ENCODE results near the gene PIP4K2B. TPM values are rescaled to one million over a fixed set of nuclear protein-coding genes. Genes with fewer than 3 reads are reported as not detected.

Gene PIP4K2B
- total and polyA plus RNA-seq, 2 of the 8 experiments (the other 6 are each of a cell fraction or from before 2014, with no cell fraction given) = 21.5 to 57.8 TPM

DNA sequence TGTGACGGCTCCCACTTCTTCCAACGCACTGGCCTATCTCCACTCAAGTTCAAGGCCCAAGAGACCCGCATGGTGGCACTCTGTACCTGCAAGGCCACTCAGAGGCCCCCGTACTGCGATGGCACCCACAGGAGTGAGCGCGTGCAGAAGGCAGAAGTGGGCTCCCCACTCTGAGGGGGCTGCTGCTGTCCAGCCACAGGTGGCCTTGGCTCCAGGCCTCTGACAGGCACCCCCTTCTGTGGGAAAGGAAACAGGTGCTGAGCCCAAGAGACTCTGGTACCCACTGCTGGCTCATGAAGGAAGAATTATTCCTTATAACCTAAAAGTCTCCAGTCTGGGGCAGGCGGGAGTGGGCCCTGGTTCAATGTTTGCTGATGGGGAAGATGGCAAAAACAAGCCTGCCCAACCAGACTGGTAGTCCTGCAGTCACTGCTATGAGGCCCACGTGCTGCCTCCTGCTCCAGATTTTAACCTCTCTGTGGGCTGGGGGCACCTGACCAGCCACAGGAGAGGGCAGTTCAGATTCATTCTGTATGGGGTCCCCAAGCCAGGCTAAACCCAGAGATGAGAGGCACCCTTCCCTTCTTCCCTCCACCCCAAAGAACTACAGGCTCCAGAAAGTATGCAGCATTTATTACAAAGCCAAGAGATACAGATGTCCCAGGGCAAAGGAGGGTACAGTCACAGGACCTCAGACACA is 65.9 kb downstream of the PIP4K2B start:
- TF ChIP-seq CHD2 (IDR thresholded peaks at IDR 0.05; ENCODE audit: low read length) = no peak
- peak in 1 of 2 experiments; percentile 7; a peak in 1 of 3 replicates for TF ChIP-seq POLR2A (IDR thresholded peaks at IDR 0.05; ENCODE audit: control extremely low read depth in 1 of 2, low read depth in 2 of 2, low read length in 2 of 2)
- Histone ChIP-seq H3K4ac (replicated peaks; ENCODE audit: insufficient read length, low read depth, low read length) (no peak overlapping the region), H2BK15ac (ENCODE audit: low read length) (no peak overlapping the region), H2BK20ac (ENCODE audit: low read length) (no peak overlapping the region), H3K56ac (replicated peaks; ENCODE audit: insufficient read length, low read depth, low read length) (no peak overlapping the region), H3K79me1 (ENCODE audit: low read depth, low read length) (no peaks in the 10 kb centered on the region), H3K36me3 (ENCODE audit: control insufficient read depth in 2 of 4, insufficient read depth in 4 of 4, low read length in 3 of 4) (peaks cover under 1 to 14% (median 9%) of the 10 kb centered on the region in 4 experiments; a peak in 7 of 8 replicates), H3K4me3 (ENCODE audit: extremely low read depth in 1 of 4, insufficient read depth in 2 of 4, low read depth in 3 of 4, low read length in 4 of 4) (no peak overlapping the region), H3K14ac (ENCODE audit: insufficient read length) (no peak overlapping the region), H3K4me1 (replicated peaks in 1 of 4; ENCODE audit: control insufficient read depth in 3 of 4, insufficient read depth in 4 of 4, low read length in 3 of 4) (peaks cover 0 to 14% (median 6%) of the 10 kb centered on the region in 4 experiments; a peak in 5 of 7 replicates), H4K8ac (ENCODE audit: extremely low read depth, insufficient read depth, low read length) (no peak overlapping the region; the same call in 1 of the 2 replicates), H2AK5ac (ENCODE audit: low read depth, low read length) (no peak overlapping the region), H3K9ac (replicated peaks in 1 of 4; ENCODE audit: extremely low read depth in 1 of 4, low read depth in 3 of 4, low read length in 3 of 4) (no peak overlapping the region), H3K23me2 (ENCODE audit: low read depth, low read length) (peaks cover 9% of the 10 kb centered on the region; the same call in 1 of the 2 replicates), H4K91ac (replicated peaks; ENCODE audit: insufficient read length, low read length) (no peak overlapping the region), H3K9me3 (ENCODE audit: insufficient read depth in 2 of 2, low read depth in 1 of 2, low read length in 1 of 2) (no peaks in the 10 kb centered on the region), H3K18ac (ENCODE audit: extremely low read depth, low read length) (no peak overlapping the region), H3K27ac (ENCODE audit: low read depth, low read length) (no peak overlapping the region), H3K23ac (ENCODE audit: insufficient read length) (no peak overlapping the region), H3K79me2 (ENCODE audit: control insufficient read depth in 1 of 2, insufficient read depth in 2 of 2, low read length in 2 of 2) (no peaks in the 10 kb centered on the region), H2AFZ (ENCODE audit: low read length) (no peak overlapping the region), H3K4me2 (ENCODE audit: insufficient read depth in 1 of 2, low read depth in 2 of 2, low read length in 2 of 2) (no peak overlapping the region), H4K20me1 (replicated peaks in 1 of 2; ENCODE audit: control insufficient read depth in 1 of 2, insufficient read depth in 2 of 2, low read length in 2 of 2) (peaks cover 11 to 35% of the 10 kb centered on the region in 2 experiments), H4K5ac (ENCODE audit: insufficient read length, low read depth, low read length) (no peak overlapping the region), H3K27me3 (replicated peaks in 1 of 4; ENCODE audit: control insufficient read depth in 3 of 4, extremely low read depth in 1 of 4, insufficient read depth in 3 of 4, low read length in 3 of 4) (peaks cover 0 to 9% (median 6%) of the 10 kb centered on the region in 4 experiments; a peak in 3 of 7 replicates), H2BK5ac (ENCODE audit: low read depth, low read length) (no peak overlapping the region), H2BK12ac (ENCODE audit: low read depth, low read length) (no peak overlapping the region), H2BK120ac (replicated peaks; ENCODE audit: low read depth, low read length) (no peak overlapping the region)
- no peak for FAIRE-seq
- 93% methylated on average over 9 of the region's 9 CpGs; no CpG with 5 or more reads in 1 of the 2 experiments for WGBS, 2 experiments (ENCODE audit: extremely low coverage in 1 of 2, insufficient coverage in 1 of 2, insufficient read length in 1 of 2, insufficient replicate concordance in 2 of 2, low coverage in 1 of 2, low lambda C conversion rate in 2 of 2, missing lambda C conversion rate in 1 of 2)
- ChIA-PET CTCF (ENCODE audit: partially characterized antibody) (interaction anchor here (0.6 to 5.4 kb wide), 14 partner anchors 11 to 323 kb away, joined by 3 to 49 read pairs (median 19); partner anchors contain the start of genes EPOP and MLLT6), POLR2A (ENCODE audit: partially characterized antibody) (interaction anchor here (0.7 to 3.7 kb wide), 4 partner anchors 11 to 16 kb away, joined by 3 to 29 read pairs (median 14); partner anchors contain the start of gene PCGF2)
- no peak for DNase-seq (ENCODE audit: low read depth in 1 of 2, low spot score in 2 of 2)

Data from H1 (cell line).